GM21717 (cell line): ENCODE results near the gene DBT.
"Not testable (repeated sequence)": the region's sequence is repeated elsewhere in the genome, so short reads cannot be mapped to it uniquely, and the experiment has no call there.

Source experiments
- ATAC-seq: cut with Tn5 transposase; IDR thresholded peaks from one replicate; pipeline ENCODE4 v1.9.1; 2021; ENCODE audit warnings: mild to moderate bottlenecking, moderate library complexity; ENCODE audit not compliant: unreplicated experiment

DBT gene

DNA sequence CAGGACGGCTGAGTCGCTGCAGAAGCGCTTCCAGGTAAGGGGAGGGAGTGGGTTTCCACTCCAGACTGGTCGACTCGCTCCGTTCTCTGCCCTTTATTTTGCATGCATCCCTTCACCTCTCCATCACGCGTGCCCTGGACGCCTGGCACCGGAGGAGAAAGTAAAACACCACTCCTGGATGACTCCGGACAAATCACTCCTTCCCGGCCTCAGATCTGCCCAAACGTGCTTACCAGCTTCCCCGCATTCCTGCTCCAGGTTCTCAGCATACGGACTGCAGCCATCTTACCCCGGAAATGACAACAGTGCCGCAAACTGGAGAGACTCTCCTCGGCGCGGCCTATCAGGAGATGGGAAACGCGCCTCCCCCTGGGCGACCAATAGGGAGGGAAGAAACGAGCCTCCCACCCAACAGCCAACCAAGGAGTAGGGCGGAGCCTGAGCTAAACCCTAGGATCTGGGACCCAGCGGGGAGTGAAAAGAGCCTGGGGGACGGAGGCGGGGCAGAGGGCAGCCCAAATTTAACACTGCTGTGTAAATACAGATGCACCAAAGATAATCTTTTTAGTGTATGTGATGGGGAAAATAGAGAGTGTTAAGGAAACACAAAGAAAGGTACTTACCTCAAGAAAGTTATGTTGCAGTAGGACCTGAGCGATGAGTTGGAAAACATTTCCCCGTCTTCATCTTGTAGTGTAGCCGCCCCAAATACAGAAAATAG is at the start of gene DBT:
TSS of gene DBT (minus strand) at position 298 of the 721 bp plus-strand sequence. CDS start at position 284, 14 bp downstream.
- ATAC-seq: peak; percentile 100

DNA sequence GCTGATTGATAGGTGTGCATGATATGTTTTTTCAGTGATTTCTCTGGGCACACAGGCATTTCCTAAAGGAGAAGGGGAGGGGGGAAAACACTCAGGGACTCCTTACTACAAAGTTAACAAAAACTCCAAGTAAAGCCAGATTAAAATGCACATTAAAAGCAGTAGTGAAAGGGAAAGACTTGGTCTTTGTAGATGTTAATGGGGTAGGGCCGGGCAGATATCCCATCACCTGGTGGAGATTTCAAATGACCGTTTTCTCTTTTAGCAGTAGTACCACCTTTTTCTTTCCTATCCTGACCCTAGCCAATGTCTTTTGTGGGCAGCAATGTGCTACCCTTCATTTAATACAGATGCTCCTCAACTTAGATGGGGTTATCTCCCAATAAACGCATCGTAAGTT is 48.9 kb upstream of the DBT start:
- ATAC-seq: no peak

DNA sequence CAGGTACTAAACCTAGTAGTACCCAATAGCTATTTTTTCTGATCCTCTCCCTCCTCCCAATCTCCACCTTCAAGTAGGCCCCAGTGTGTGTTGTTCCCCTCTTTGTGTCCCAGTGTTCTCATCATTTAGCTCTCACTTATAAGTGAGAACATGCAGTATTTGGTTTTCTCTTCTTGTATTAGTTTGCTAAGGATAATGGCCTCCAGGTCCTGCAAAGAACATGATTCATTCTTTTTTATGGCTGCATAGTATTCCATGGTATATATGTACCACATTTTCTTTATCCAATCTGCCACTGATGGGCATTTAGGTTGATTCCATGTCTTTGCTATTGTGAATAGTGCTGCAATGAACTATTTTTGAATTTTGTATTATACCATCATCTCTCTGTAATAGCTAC is 47.4 kb upstream of the DBT start:
- not testable (repeated sequence) for ATAC-seq

DNA sequence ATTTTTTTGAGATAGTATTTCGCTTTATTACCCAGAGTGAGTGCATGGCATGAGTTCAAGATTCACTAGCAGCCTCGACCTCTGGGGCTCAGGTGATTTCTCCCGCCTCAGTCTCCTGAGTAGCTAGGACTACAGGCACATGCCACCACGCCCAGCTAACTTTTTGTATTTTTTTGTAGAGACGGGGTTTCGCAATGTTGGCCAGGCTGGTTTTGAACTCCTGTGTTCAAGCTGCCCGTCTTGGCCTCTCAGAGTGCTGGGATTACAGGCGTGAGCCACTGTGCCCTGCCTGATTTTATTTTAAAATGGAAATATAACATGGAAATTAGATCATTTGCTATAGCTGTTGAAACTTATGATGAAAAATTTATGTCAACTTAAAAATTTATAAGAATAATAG is 46.5 kb upstream of the DBT start:
- ATAC-seq: no peak

DNA sequence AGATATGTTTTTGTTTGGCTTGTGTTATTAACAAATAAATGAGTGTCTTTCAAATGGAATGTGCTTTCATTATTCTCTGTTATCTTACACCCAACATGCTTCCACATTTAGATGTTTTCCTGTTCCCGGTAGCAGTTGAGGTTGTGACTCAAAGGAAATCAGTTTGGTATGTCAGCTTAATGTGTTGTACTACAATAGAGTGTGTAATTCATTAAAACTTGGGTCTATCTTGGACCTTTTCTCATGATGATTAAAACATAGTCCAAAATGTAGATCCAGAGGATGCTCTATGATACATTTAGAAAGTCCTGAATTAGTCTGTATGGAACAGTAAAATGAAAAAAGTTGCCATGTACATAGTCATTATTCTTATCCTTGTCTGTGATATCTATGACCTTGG is 43.1 kb upstream of the DBT start:
- no peak for ATAC-seq

DNA sequence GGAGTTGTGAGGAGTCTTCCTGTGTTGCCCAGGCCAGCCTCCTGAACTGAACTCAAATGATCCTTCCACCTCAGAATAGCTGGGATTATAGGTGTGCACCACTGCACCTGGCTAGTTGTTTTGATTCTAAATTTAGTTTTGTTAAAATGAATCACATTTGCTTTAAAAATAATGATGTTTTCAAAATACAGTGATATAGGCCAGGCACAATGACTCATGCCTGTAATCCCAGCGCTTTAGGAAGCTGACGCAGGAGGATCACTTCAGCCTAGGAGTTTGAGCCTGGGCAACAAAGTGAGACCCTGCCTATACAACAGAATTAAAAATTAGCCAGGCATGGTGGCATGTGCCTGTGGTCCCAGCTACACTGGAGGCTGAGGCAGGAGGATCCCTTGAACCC is 40.7 kb upstream of the DBT start:
- no peak for ATAC-seq

DNA sequence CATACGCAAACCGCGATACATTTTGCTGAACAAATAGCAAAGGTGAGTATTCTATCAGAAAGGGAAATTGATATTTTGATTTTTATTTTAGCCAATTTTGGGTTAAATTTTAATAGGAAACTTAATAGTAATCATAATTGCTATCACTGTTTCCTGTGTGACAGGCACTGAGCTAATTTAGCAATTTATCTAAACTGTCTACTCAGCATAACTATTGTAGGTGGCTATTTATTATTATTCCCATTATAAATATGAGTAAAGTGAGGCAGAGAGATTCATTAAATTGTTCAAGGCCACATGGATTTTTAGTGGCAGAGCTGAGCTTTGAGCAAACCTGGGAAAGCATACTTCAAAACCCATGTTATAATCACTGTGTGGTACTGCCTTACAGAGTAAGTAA is 37.5 kb upstream of the DBT start:
- no peak for ATAC-seq

DNA sequence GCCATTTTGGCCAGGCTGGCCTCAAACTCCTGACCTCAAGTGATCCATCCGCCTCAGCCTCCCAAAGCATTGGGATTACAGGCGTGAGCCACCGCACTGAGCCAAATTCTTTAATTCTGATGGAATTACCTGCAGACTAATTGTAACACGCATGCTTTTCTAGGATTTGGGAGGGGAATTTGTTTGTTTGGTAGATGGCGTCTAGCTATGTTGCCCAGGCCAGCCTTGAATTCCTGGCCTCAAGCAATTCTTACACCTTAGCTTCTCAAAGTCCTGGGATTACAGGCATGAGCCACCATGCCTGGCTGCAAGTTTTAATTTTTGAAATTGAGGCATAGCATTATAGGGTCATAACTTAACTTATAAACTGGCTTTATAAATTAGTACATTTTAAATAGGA is 35.0 kb upstream of the DBT start:
- no peak for ATAC-seq

DNA sequence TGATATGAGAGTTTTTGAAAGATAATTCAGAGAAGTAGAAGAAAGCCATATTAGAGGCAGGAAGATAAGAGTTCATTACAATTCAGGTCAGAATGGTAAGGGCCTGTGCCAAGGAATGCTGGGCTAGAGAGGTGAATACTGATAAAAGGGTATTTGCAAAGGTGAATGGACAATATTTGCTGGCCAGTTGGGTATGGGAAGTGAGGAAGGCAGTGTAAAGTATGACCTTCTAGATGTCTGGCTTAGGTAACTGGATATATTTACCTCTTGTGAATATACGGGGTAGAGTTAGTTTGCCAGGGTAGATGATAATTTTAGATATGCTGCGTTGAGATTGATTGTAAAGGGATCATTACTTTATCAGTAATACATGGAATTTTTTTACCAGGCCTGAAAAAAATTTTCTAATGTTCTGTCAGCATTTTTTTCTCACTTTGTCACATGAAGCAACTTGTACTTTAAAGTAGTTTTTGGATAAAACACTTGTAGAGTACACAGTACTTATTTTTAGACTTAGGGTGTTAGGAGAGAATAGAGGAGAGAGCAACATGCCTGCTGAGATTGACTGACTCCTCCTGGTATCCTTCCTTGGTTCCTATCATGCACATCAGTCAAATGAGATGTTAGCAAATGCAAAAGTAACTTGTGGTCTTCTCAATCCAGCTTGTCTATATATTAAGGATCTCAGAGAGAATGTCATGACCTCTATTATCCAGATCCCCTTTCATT is 30.5 kb upstream of the DBT start:
- ATAC-seq: no peak

DNA sequence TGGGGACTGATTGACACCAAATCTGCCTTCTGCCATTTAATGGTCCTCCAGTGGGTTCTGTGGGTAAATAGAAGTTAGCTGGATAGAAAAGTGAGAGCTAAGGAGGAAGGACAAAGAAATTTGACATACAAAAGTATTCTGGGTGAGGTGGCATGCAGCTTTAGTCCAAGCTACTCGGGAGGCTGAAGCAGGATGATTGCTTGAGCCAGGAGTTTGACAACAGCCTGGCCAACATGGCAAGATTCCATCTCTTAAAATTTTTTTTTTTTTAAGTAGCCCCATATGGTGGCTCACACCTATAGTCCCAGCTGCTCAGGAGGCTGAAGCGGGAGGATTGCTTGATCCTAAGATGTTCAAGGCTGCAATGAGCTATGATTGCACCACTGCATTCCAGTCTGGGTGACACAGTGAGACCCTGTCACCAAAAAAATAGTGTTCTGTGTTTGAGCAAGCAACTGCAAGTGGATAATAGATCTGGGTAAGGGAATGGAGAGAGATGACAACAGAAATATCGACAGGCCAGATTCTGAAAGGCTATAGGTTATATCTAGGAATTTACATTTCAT is 29.8 kb upstream of the DBT start:
- ATAC-seq: no peak

DNA sequence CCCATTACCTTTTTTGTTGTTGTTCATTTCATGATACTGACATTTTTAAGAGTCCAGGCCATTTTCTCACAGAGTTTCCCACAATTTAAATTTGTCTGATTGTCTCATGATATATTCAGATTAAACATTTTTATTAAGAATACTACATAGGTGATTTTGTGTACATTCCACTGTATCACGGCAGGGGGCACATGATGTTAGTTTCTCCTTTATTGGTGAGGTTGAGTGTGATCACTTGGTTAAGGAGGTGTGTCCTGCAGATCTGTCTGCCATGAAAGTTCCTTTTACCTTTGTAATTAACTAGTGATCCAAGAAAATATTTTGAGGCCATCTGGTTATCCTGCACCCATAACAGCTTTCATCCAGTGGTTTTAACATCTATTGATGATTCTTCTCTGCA is 28.2 kb upstream of the DBT start:
- ATAC-seq: no peak

DNA sequence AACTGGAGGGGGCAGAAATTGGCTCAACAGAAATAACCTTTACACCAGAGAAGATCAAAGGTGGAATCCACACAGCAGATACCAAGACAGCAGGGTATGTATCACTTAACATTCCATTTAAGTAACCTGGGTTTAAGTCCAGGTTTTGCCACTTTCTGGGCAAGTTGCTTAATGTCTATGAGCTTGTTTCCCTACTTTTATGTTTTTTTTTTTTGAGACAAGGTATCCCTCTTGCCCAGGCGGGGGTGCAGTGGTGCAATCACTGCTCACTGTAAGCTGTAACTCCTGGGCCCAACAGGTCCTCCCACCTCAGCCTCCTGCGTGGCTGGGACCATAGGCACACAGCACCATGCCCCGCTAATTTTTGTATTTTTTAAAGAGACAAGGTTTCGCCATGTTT is 18.6 kb upstream of the DBT start:
- ATAC-seq: no peak

DNA sequence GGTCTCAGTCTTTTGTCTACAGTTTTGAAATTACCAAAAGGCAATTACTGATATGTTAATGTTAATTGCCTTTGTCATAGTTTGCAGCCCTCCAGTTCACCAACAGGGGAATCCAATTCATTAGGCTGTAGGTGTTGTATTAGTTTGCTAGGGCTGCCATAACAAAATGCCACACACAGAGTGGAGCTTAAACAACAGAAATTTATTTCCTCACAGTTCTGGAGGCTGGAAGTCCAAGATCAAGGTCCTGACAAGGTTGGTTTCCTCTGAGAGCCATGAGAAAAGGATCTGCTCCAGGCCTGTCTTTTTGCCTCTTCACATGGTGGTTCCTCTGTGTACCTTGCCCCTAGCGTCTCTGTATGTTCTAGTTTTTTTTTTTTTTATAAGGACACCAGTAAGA is 17.6 kb upstream of the DBT start:
- no peak for ATAC-seq

DNA sequence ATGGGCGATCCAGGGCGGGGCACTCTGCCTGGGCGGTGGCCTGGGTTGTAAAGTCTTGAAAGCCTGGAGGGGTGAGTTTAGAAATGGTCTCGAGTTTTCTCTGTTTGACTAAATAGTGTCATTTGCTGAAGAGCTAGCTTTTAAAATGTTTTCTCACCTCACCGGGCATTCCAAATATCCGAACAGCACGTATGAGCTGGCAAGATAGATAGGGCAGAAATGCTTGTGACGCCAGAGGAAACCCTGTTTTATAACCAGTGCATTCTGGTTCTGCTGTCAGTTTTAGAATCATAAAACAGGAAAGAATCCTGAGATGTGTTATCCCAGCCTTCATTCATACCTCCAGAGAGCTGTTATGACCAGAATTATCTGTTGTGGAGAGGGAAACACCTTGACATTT is 17.1 kb upstream of the DBT start:
- ATAC-seq: peak; percentile 36

DNA sequence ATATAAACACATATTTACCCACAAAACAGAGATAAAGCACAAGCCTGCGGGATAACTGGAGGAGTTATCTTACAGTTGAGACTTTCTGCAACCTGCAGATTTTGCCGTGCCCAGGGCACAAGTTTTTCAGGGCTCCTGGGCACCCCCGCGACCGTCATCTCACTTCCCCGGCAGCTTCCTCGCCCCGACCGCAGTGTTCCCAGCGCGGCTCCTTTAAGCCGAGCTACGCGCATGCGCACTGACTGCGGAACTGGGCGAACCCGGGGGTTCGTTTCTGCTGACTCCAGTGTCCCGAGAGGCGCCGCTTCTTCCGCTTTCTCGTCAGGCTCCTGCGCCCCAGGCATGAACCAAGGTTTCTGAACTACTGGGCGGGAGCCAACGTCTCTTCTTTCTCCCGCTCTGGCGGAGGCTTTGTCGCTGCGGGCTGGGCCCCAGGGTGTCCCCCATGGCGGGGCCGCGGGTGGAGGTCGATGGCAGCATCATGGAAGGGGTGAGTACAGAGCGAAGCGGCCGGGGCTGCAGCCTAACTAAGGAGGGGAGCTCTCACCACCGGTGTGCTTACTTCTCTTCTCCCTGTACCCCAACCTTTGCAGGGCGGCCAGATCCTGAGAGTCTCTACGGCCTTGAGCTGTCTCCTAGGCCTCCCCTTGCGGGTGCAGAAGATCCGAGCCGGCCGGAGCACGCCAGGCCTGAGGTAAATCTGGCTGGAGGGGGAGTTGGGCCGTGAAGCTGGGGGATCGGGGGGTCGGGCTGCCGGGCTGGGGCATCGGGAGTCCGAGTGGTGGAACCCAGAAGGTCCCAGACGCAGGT is 16.5 kb upstream of the DBT start, which contains the start of gene RTCA:
TSS of gene RTCA (plus strand) at position 286 of the 810 bp plus-strand sequence. CDS start at position 446, 160 bp downstream.
- ATAC-seq: peak; percentile 94

DNA sequence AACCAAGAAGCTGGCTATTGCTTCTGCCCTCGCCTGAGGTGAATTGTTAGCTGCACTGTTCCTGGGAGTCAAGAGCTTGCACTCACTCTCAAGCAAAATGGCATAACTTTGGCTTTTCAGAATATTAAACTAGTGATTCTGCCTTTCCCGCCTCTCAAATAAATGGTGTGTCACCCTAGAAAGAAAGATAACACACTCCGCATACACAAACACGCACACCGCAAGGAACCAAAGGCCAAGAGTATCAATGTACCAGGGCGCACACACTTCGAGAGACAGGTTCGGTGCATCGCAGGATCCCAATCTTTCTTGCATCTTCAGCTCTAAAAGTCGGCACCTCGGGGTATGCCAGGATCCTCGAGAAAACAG is 15.9 kb upstream of the DBT start:
- peak; percentile 28 for ATAC-seq

DNA sequence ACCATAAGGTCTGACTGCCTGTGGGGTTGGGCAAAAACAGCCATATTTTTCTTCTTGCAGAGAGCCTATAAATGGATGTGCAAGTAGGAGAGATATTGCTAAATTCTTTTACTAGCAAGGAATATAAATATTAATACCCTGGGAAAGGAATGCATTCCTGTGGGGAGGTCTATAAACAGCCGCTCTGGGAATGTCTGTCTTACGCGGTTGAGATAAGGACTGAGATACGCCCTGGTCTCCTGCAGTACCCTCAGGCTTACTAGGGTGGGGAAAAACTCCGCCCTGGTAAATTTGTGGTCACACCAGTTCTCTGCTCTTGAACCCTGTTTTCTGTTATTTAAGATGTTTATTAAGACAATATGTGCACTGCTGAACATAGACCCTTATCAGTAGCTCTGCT is 14.4 kb upstream of the DBT start:
- ATAC-seq: not testable (repeated sequence)

DNA sequence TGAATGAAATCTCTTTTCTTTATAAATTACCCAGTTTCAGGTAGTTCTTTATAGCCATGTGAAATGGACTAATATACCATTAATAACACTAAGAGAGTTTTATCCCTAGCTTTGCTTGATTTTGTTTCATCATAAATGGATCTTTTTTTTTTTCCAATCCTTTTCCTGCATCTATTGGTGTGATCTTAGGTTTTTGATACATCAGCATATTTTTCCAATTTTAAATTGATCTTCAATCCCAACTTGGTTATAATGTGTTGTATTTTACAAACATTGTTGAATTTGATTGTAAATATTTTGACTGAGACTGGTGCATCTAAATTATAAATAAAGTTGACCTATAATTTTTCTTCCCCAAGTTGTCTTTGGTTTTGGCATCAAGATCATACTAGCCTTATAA is 12.1 kb upstream of the DBT start:
- ATAC-seq: no peak

DNA sequence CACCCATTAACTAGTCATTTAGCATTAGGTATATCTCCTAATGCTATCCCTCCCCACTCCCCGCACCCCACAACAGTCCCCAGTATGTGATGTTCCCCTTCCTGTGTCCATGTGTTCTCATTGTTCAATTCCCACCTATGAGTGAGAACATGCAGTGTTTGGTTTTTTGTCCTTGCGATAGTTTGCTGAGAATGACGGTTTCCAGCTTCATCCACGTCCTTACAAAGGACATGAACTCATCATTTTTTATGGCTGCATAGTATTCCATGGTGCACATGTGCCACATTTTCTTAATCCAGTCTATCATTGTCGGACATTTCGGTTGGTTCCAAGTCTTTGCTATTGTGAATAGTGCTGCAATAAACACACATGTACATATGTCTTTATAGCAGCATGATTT is 8.8 kb upstream of the DBT start:
- ATAC-seq: not testable (repeated sequence)

DNA sequence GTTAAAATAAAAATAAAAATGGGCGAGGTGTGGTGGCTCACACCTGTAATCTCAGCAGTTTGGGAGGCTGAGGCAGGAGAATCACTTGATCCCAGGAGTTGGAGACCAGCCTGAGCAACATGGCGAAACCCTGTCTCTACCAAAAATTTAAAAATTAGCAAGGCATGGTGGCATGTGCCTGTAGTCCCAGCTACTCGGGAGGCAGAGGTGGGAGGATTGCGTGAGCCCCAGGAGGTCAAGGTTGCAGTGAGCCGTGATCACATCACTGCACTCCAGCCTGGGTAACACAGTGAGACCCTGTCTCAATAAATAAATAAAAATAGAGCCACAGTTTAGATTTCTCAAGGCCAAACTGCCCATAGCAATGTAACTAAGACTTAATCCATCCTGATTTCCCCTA is 6.6 kb upstream of the DBT start:
- not testable (repeated sequence) for ATAC-seq

DNA sequence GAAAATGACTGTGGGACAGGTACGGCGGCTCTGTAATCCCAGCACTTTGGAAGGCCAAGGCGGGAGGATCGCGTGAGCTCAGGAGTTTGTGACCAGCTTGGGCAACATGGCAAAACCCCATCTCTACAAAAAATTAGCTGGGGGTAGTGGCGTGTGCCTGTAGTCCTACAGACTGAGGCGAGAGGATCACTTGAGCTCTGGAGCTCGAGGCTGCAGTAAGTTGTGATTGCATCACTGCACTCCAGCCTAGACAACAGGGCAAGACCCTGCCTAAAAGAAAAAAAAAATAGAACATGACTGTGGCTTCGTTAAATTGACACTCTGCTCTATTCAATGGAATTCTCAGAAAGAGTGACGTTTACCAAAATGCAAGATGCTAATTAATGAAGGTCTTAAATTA is 3.9 kb upstream of the DBT start:
- no peak for ATAC-seq
